K562 (cell line): Measurements from ENCODE around the gene FOS. TPM values are rescaled to one million over a fixed set of nuclear protein-coding genes. Genes with fewer than 3 reads are reported as not detected.
A peak's percentile ranks its signal among the peaks of the same experiment; 100 is the strongest.

Experiments used
- ATAC-seq: fragments of 200-7000 bp; cut with Tn5 transposase; 3 replicates; pipeline ENCODE4 v1.9.1; 2020; ENCODE audit warnings: moderate library complexity
- BruUV-seq: library from RNA; stranded (reverse); fragments of 400-500 nt; replicated peaks from 2 replicates; lab custom pipeline; 2021; lab: Mats Ljungman, UMichigan
- CTCF ChIA-PET: fragments of 300-600 bp; formaldehyde crosslinking; extraction: SDS; loops from one replicate; lab custom pipeline; 2021; ENCODE audit warnings: low intra/inter-chr PET ratio; lab: Yijun Ruan, JAX
- POLR2A ChIA-PET: fragments of 300-600, 350-650 bp; sonication (Branson Sonifier 250); formaldehyde crosslinking; extraction: SDS; loops from one replicate; lab custom pipeline; 2021; ENCODE audit warnings: antibody characterized with exemption, inconsistent platforms; lab: Yijun Ruan, JAX
- DNase-seq, 4 experiments: peaks; one replicate each; pipeline versions ENCODE4 v3.0.0 to v3.0.0-alpha.2; 2011 to 2018; ENCODE audit warnings: low spot score in 3 of 4, mixed read lengths in 3 of 4; ENCODE audit errors: extremely low read depth in 1 of 4
- FAIRE-seq: peaks from 2 replicates; lab custom pipeline; 2011; peaks lifted over from hg19 to GRCh38; lab: Jason Lieb, UNC
- H2AFZ ChIP-seq: 2 replicates; pipeline ENCODE4 v1.6.0; 2011; ENCODE audit warnings: low read depth, low read length, control low read depth, inconsistent platforms
- H3K27ac ChIP-seq: fragments of 200-600 bp; 3 replicates; pipeline ENCODE4 v1.8.0; 2011; ENCODE audit warnings: low read depth, mild to moderate bottlenecking, control low read depth, inconsistent platforms, low read length, moderate library complexity, mixed read lengths; ENCODE audit errors: extremely low read depth
- H3K27me3 ChIP-seq, 2 experiments: fragments of 300-600 bp in 1 of 2; 2 replicates in 1 of 2; 3 replicates in 1 of 2; pipeline versions ENCODE4 v1.6.0 to v1.8.0; 2011; ENCODE audit warnings: inconsistent platforms in 2 of 2, low read length in 2 of 2, mild to moderate bottlenecking in 1 of 2, mixed read lengths in 1 of 2, moderate library complexity in 1 of 2; ENCODE audit not compliant: control insufficient read depth in 2 of 2, insufficient read depth in 2 of 2
- H3K36me3 ChIP-seq: fragments of 300-600 bp; 3 replicates; pipeline ENCODE4 v1.8.0; 2011; ENCODE audit warnings: mild to moderate bottlenecking, low read length, inconsistent platforms; ENCODE audit not compliant: control insufficient read depth, insufficient read depth
- H3K4me1 ChIP-seq, 2 experiments: fragments of 200-600 bp in 1 of 2; replicated peaks in 1 of 2; 2 replicates in 1 of 2; 3 replicates in 1 of 2; pipeline versions ENCODE4 v1.5.1 to v1.8.0; 2011; ENCODE audit warnings: inconsistent platforms in 2 of 2, low read length in 2 of 2, mild to moderate bottlenecking in 1 of 2, mixed read lengths in 1 of 2, moderate library complexity in 1 of 2; ENCODE audit not compliant: control insufficient read depth in 2 of 2, insufficient read depth in 2 of 2
- H3K4me2 ChIP-seq: 2 replicates; pipeline ENCODE4 v1.6.1; 2011; ENCODE audit warnings: low read length, control low read depth, inconsistent platforms, mixed read lengths; ENCODE audit not compliant: insufficient read depth
- H3K4me3 ChIP-seq: fragments of 200-600 bp; sonication (generic), shearing (Covaris generic); 2 replicates; pipeline ENCODE4 v1.5.1; 2016; ENCODE audit warnings: control low read depth, inconsistent platforms
- H3K79me2 ChIP-seq: fragments of 200-600 bp; 3 replicates; pipeline ENCODE4 v1.8.0; 2011; ENCODE audit warnings: low read length, inconsistent platforms; ENCODE audit not compliant: control insufficient read depth, insufficient read depth
- H3K9ac ChIP-seq, 2 experiments: 2 replicates each; pipeline versions ENCODE4 v1.6.0 to v1.6.1; 2011; ENCODE audit warnings: low read depth in 2 of 2, low read length in 2 of 2, control low read depth in 1 of 2, inconsistent platforms in 1 of 2, mild to moderate bottlenecking in 1 of 2, mixed read lengths in 1 of 2; ENCODE audit not compliant: insufficient read depth in 1 of 2
- H3K9me1 ChIP-seq: one replicate; pipeline ENCODE4 v1.6.0; 2011; ENCODE audit warnings: inconsistent platforms, mild to moderate bottlenecking, low read length, moderate library complexity; ENCODE audit not compliant: control insufficient read depth, insufficient read depth
- H3K9me3 ChIP-seq: replicated peaks from 2 replicates; pipeline ENCODE4 v1.5.1; 2011; ENCODE audit warnings: low read depth, low read length, inconsistent platforms; ENCODE audit not compliant: control insufficient read depth, insufficient read depth
- H4K20me1 ChIP-seq: replicated peaks from 2 replicates; pipeline ENCODE4 v1.6.1; 2011; ENCODE audit warnings: low read length, inconsistent platforms, mixed read lengths; ENCODE audit not compliant: control insufficient read depth, insufficient read depth
- CTCFL ChIP-seq: IDR thresholded peaks from 2 replicates; pipeline ENCODE4 v1.6.1; 2011; ENCODE audit warnings: borderline replicate concordance, low read depth, mild to moderate bottlenecking, moderate library complexity, low read length; ENCODE audit not compliant: insufficient read depth, poor library complexity, severe bottlenecking
- CXXC5 ChIP-seq: fragments of 250-450 bp; sonication (Bioruptor Pico); IDR thresholded peaks from 2 replicates; pipeline ENCODE4 v1.8.0; 2022; ENCODE audit warnings: inconsistent platforms, mild to moderate bottlenecking, moderate library complexity
- DNMT1 ChIP-seq: fragments of 450-650 bp; IDR thresholded peaks from 2 replicates; pipeline ENCODE4 v1.6.1; 2016; ENCODE audit warnings: antibody characterized with exemption, mild to moderate bottlenecking
- E2F4 ChIP-seq: sonication (generic); formaldehyde crosslinking; IDR thresholded peaks from 2 replicates; pipeline ENCODE4 v1.8.0; 2022; ENCODE audit warnings: mild to moderate bottlenecking, low read depth, missing genetic modification reagents
- FUS ChIP-seq: fragments of 200-400 bp; formaldehyde crosslinking; optimal IDR thresholded peaks from 2 replicates; pipeline ENCODE3; 2017; ENCODE audit warnings: low read depth, low read length
- GATA2 ChIP-seq: sonication (generic); formaldehyde crosslinking; IDR thresholded peaks from 2 replicates; pipeline ENCODE4 v1.4.0; 2020; ENCODE audit warnings: mild to moderate bottlenecking, missing genetic modification reagents
- KDM2B ChIP-seq: fragments of 250-450 bp; sonication (Bioruptor Pico); IDR thresholded peaks from 2 replicates; pipeline ENCODE4 v1.8.0; 2021; ENCODE audit warnings: mild to moderate bottlenecking, moderate library complexity
- KDM5B ChIP-seq: fragments of 200-600 bp; sonication (generic); IDR thresholded peaks from 2 replicates; pipeline ENCODE4 v1.6.1; 2012; ENCODE audit warnings: low read depth, mild to moderate bottlenecking, moderate library complexity, low read length, control low read depth, inconsistent platforms; ENCODE audit not compliant: insufficient replicate concordance
- LEF1 ChIP-seq: fragments of 450-650 bp; IDR thresholded peaks from 2 replicates; pipeline ENCODE4 v1.6.1; 2016; ENCODE audit warnings: mild to moderate bottlenecking
- NFIX ChIP-seq: fragments of 250-450 bp; sonication (Bioruptor Pico); IDR thresholded peaks from 2 replicates; pipeline ENCODE4 v1.4.0; 2020; ENCODE audit warnings: low read depth, mild to moderate bottlenecking, moderate library complexity
- RBM34 ChIP-seq: fragments of 200-400 bp; formaldehyde crosslinking; IDR thresholded peaks from 2 replicates; pipeline ENCODE4 v1.6.1; 2018; ENCODE audit warnings: low read length, borderline replicate concordance; ENCODE audit not compliant: insufficient read depth
- SAFB2 ChIP-seq: fragments of 200-400 bp; formaldehyde crosslinking; IDR thresholded peaks from 2 replicates; pipeline ENCODE4 v1.6.1; 2018; ENCODE audit warnings: borderline replicate concordance, low read length, low read depth, moderate library complexity; ENCODE audit not compliant: severe bottlenecking
- SREBF2 ChIP-seq: sonication (generic); formaldehyde crosslinking; IDR thresholded peaks from 2 replicates; pipeline ENCODE4 v1.4.0; 2020; ENCODE audit warnings: mild to moderate bottlenecking, missing genetic modification reagents
- THAP7 ChIP-seq: fragments of 250-450 bp; sonication (Bioruptor Pico); IDR thresholded peaks from 2 replicates; pipeline ENCODE4 v1.5.0; 2021
- ZBTB1 ChIP-seq: sonication (generic); formaldehyde crosslinking; IDR thresholded peaks from 2 replicates; pipeline ENCODE4 v1.8.1; 2023; ENCODE audit warnings: missing genetic modification reagents, low read depth, mild to moderate bottlenecking, borderline replicate concordance
- ZC3H8 ChIP-seq: fragments of 450-650 bp; IDR thresholded peaks from 2 replicates; pipeline ENCODE4 v1.6.1; 2017
- ZNF134 ChIP-seq: fragments of 250-450 bp; sonication (Bioruptor Pico); conservative IDR thresholded peaks from 2 replicates; pipeline ENCODE4 v1.4.0; 2020
- ZNF408 ChIP-seq: fragments of 250-450 bp; sonication (Bioruptor Pico); IDR thresholded peaks from 2 replicates; pipeline ENCODE4 v1.4.0; 2020; ENCODE audit warnings: low read depth, mild to moderate bottlenecking, moderate library complexity
- ZNF589 ChIP-seq: fragments of 200-800 bp; sonication (Bioruptor generic); IDR thresholded peaks from 2 replicates; pipeline ENCODE4 v1.6.1; 2016; ENCODE audit warnings: low read depth, missing genetic modification characterization, missing compliant biosample characterization
- WGBS: fragments of 100-300 bp; shearing (Covaris generic); methylation state at CpG from one replicate; pipeline ENCODE4 v1.1.6; 2016; ENCODE audit warnings: low coverage, mixed read lengths; ENCODE audit not compliant: insufficient coverage; ENCODE audit errors: missing lambda C conversion rate; 5-methylcytosine and 5-hydroxymethylcytosine counted together
- in situ Hi-C: fragments of 300-500 bp; cut with MboI; formaldehyde crosslinking; loops from 4 replicates; pipeline ENCODE4 v1.15.0; 2018; ENCODE audit warnings: inconsistent platforms, mixed read lengths
- intact Hi-C: fragments of 100-400 bp; cut with micrococcal nuclease; formaldehyde crosslinking; loops from 2 replicates; pipeline ENCODE4 v1.14.2; 2022
- polyA plus RNA-seq, 8 experiments: library from polyadenylated mRNA; depleted of rRNA in 4 of 8; stranded (reverse) in 5 of 8; unstranded in 3 of 8; fragments of >200 nt; fragmentation: Nextera tagmentation in 2 of 8; fragmentation: Illumina TruSeq in 1 of 8; extraction: Ambion mirVana in 2 of 8; extraction: Trizol in 1 of 8; gene quantifications; 2 replicates each; pipeline versions ENCODE4 v1.2.1 to v1.2.3, GENCODE V29; 2011 to 2014; ENCODE audit warnings: inconsistent platforms in 1 of 8, missing spikeins in 1 of 8
- total RNA-seq, 7 experiments: library from RNA; depleted of rRNA in 6 of 7; stranded (reverse); fragments of >200 nt in 6 of 7; fragmentation: Illumina TruSeq in 2 of 7; extraction: Trizol in 2 of 7; gene quantifications; 2 replicates each; pipeline versions ENCODE4 v1.2.1 to v1.2.3, GENCODE V29; 2011 to 2021; ENCODE audit warnings: low replicate concordance in 1 of 7

The FOS gene
- total and polyA plus RNA-seq, 9 of the 15 experiments (the other 6 are each of a cell fraction or from before 2014, with no cell fraction given): 0.54 to 13.8 (median 8.9) TPM

- Histone ChIP-seq H3K9ac (peak overlapping the region in 1 of 2 experiments; percentile 52; a peak in 1 of 4 replicates), H3K36me3 (no peaks in the 10 kb centered on the region), H3K27me3 (no peaks in the 10 kb centered on the region), H3K4me1 (peaks cover 5 to 8% of the 10 kb centered on the region in 2 experiments; a peak in 4 of 5 replicates), H4K20me1 (no peaks in the 10 kb centered on the region), H3K27ac (no peak overlapping the region), H3K4me2 (no peak overlapping the region), H3K79me2 (no peaks in the 10 kb centered on the region), H3K9me1 (no peaks in the 10 kb centered on the region), H3K9me3 (no peaks in the 10 kb centered on the region), H2AFZ (peak overlapping the region; percentile 44), H3K4me3 (no peak overlapping the region)
- in situ Hi-C loops (no loop called here), intact Hi-C loops (no loop called here)
- no peak for ATAC-seq
- DNase-seq: no peak
- no peak for FAIRE-seq
- CTCF ChIA-PET: no interaction called here
- WGBS: 64% methylated on average over 8 of the region's 9 CpGs
- BruUV-seq: no TSS peak
- TF ChIP-seq RBM34: no peak
- TF ChIP-seq CXXC5 (CRISPR knock-in tag): no peak
- no peak for TF ChIP-seq FUS
- TF ChIP-seq ZNF134 (CRISPR knock-in tag): no peak
- no peak for TF ChIP-seq ZC3H8
- TF ChIP-seq NFIX: no peak
- no peak for TF ChIP-seq ZNF408 (CRISPR knock-in tag)
- TF ChIP-seq KDM5B: no peak
- TF ChIP-seq LEF1: no peak
- no peak for TF ChIP-seq KDM2B (CRISPR knock-in tag)
- TF ChIP-seq GATA2: no peak
- TF ChIP-seq E2F4 (CRISPR knock-in tag): no peak
- no peak for TF ChIP-seq DNMT1
- no peak for TF ChIP-seq CTCFL
- TF ChIP-seq SREBF2 (CRISPR knock-in tag): no peak
- no peak for TF ChIP-seq ZNF589 (CRISPR knock-in tag)
- no peak for TF ChIP-seq SAFB2
- TF ChIP-seq ZBTB1 (CRISPR knock-in tag): no peak
- no peak for TF ChIP-seq THAP7
- POLR2A ChIA-PET: no interaction called here
These were observed 41.7 kb upstream of the FOS start for GRCh38 chr14:75236901-75237419.
